Lower leg skin (tissue), 4 donors: ENCODE results near the gene PM20D1. TPM values are rescaled to one million over a fixed set of nuclear protein-coding genes. Genes with fewer than 3 reads are reported as not detected.

Source experiments
- DNase-seq, 2 donors: peaks; one replicate each; pipeline ENCODE4 v3.0.0-alpha.2; 2019; ENCODE audit warnings: low spot score in 2 of 2
- H3K4me3 ChIP-seq: fragments of 200-600 bp; sonication (generic); 2 replicates; pipeline ENCODE4 v1.5.1; 2017; ENCODE audit warnings: mild to moderate bottlenecking, low read depth; ENCODE audit not compliant: poor library complexity, severe bottlenecking
- CTCF ChIP-seq, 3 donors: fragments of 450-650 bp; IDR thresholded peaks; one replicate each; pipeline ENCODE4 v1.5.1; 2016; ENCODE audit warnings: antibody characterized with exemption in 3 of 3, mild to moderate bottlenecking in 3 of 3, moderate library complexity in 2 of 3
- POLR2A ChIP-seq, 2 donors: fragments of 450-650 bp; IDR thresholded peaks; one replicate each; pipeline ENCODE4 v1.6.1; 2016 to 2017; ENCODE audit warnings: antibody characterized with exemption in 2 of 2, mild to moderate bottlenecking in 1 of 2, moderate library complexity in 1 of 2
- WGBS, 2 donors: methylation state at CpG; one replicate each; pipeline ENCODE4 v1.1.5; 2018; 5-methylcytosine and 5-hydroxymethylcytosine counted together
- intact Hi-C: fragments of 100-400 bp; cut with DNase I; formaldehyde crosslinking; loops from one replicate; pipeline ENCODE4 v1.15.0; 2023; ENCODE audit warnings: low total_unique reads
- total RNA-seq, 4 donors: library from RNA; depleted of rRNA; stranded (reverse); fragments of >200 nt; gene quantifications; one replicate each; pipeline ENCODE4 v1.1.0, GENCODE V29; 2016

PM20D1 gene
- total RNA-seq, 4 donors from 2014 or later = 6.5 to 89.1 (median 35.0) TPM

- DNase-seq = no peak
- H3K4me3 ChIP-seq = no peak overlapping the region
- intact Hi-C loops = loop anchor here (5.0 kb wide), 1 partner anchor 183 kb away; no protein-coding TSS in a partner anchor
- TF ChIP-seq CTCF (IDR thresholded peaks at IDR 0.05) = no peak
- TF ChIP-seq POLR2A (IDR thresholded peaks at IDR 0.05) = no peak
- 72 to 73% methylated on average over 5 of the region's 5 CpGs for WGBS, 2 donors
Measured at GRCh38 chr1:205794011-205794730, 55.8 kb downstream of the PM20D1 start.

GRCh38 chr1:205792961-205793673, 56.8 kb downstream of the PM20D1 start:
- 72 to 74% methylated on average over 6 of the region's 6 CpGs for WGBS, 2 donors
- DNase-seq = no peak
- intact Hi-C loops = loop anchor here (5.0 kb wide), 1 partner anchor 184 kb away; no protein-coding TSS in a partner anchor
- no peak overlapping the region for H3K4me3 ChIP-seq
- no peak for TF ChIP-seq POLR2A (IDR thresholded peaks at IDR 0.05)
- TF ChIP-seq CTCF (IDR thresholded peaks at IDR 0.05) = no peak

GRCh38 chr1:205792481-205792881, 57.5 kb downstream of the PM20D1 start:
- H3K4me3 ChIP-seq = no peak overlapping the region
- TF ChIP-seq POLR2A (IDR thresholded peaks at IDR 0.05) (no peak), CTCF (IDR thresholded peaks at IDR 0.05) (no peak)
- intact Hi-C loops = loop anchor here (5.0 kb wide), 1 partner anchor 185 kb away; no protein-coding TSS in a partner anchor
- DNase-seq = no peak
- WGBS, 2 donors = 78% methylated on average over 8 of the region's 8 CpGs

GRCh38 chr1:205791568-205792180, 58.3 kb downstream of the PM20D1 start:
- WGBS, 2 donors = 61 to 79% methylated on average over 5 of the region's 5 CpGs

More at GRCh38 chr1:205791568-205792180, 58.3 kb downstream of the PM20D1 start:
- H3K4me3 ChIP-seq = no peak overlapping the region
- TF ChIP-seq POLR2A (IDR thresholded peaks at IDR 0.05) = no peak
- TF ChIP-seq CTCF (IDR thresholded peaks at IDR 0.05) = no peak
- intact Hi-C loops = loop anchor here (5.0 kb wide), 1 partner anchor 186 kb away; no protein-coding TSS in a partner anchor
- no peak for DNase-seq
